ENCODE results near the gene WSB2.
"Not testable (repeated sequence)": the region's sequence is repeated elsewhere in the genome, so short reads cannot be mapped to it uniquely, and the experiment has no call there.

The WSB2 gene

DNA sequence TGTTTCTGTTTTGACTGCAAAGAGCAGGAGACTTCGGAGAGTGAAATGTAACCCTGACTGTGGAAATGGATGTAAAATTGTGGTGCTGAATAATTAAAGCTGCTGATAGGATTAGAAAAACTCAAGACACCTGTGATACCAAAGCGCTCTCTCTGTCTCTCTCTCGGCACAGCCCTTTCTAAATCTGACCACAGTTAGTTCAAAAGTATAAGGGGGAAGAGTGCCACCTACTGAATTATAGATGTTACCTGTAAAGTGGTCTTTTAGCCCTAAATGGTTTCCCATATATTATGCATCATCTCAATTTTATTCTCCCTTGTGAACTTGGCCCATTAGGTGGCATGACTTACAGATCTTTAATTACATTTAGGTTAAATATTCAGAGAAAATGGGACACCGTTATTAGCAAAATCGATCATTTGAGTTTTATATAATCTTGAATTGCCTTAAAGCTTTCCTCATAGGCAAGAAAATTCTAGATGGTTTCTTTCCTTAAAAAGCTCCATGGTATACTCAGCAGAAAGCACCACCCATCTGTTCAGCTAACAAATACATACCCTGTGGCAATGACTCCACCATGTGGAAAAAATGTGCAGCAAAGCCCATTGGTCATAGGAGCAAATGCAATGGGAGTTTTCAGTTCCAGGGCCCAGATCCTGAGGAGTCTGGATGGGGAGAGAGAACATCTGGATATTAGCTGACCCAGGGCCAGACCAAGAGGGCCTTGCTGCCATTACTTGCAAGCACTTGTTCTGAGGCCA lies 26.4 kb downstream of the WSB2 start:
- peak; percentile 62 for FAIRE-seq

DNA sequence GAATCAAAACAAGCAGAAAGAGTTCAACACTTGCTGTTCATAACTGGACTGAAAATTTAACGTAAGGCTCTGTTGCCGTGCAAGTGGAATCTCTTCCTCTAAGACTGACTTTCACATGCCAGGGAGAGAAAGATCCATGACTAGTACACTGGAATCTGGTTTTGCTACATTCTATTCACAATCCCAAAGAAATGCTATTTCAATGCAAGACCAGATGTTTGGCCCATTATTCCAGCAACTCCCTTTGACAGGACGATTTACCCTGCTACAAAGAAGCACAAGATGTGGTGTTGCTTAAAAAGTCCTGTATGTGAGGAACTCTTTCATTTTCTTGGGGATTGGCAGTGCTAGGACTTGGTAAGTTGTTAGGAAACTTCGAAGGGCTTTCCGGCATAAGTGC lies 27.1 kb downstream of the WSB2 start:
- FAIRE-seq: no peak

DNA sequence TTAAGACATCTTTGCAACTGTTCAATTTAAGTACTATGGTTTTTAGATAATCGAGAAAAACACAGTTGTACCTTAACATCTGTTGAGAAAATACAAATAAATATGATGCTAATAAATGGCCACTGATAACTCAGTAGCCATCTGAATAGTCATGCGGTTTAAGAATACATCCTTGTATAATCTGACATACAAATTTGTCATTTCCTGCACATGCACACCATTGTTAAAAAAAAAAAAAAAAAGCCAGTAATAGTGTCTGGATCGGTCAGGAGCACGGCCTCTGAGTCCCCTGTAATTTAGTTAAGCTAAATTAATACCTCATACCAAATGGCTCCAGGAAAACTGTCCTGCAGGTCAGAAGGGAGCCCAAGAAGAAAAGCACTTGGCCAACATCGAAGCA lies 27.7 kb downstream of the WSB2 start:
- FAIRE-seq: no peak

DNA sequence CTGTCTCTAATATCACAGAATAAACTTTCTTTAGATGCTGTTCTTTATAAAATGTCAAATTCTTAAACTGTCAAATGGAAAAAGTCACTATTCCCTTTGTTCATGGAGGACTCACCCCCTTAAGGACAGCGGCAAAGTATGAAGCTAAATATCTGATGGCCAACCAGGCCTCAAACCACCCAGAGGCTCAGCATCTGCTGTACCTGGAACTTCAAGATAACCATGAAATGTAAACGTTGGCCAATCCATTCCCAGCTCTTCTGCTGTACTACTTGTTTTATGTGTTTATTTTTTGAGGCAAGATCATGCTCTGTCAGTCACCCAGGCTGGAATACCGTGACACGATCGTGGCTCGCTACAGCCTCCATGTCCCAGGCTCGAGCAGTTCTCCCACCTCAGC lies 28.8 kb downstream of the WSB2 start:
- no peak for FAIRE-seq

DNA sequence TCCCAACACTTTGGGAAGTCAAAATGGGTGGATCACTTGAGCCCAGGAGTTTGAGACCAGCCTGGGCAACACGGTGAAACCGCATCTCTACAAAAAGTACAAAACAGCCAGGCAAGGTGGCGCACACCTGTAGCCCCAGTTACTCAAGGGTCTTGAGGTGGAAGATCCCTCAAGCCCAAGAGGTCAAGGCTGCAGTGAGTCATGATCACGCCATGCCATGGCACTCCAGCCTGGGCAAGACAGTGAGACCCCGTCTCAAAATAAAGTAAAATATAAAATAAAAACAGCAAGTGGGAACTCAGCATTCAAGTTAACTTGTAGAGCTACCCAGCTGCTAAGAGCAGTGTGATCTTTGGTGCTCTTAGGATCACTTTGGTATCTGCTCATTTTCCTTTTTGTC lies 31.8 kb downstream of the WSB2 start:
- no peak for FAIRE-seq

DNA sequence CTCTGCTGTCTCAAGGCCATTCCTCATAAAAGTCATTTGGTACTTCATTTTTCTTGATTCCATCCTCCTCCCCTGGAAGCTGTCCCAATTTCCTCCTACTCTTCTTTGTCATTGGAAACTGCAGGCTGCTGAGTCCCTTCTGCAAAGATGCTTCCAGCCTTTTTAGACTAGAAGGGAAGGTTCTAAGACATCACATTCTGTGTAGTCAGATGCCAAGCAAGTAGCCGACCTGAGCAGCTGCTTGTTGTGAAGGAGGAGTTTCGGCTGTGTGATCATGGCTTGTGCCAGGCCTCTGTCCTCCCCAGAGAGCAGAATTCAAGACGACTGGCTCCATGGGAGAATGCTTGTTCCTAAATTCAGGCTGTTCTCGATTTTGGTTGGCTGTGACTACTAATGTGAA lies 35.8 kb downstream of the WSB2 start:
- no peak for FAIRE-seq

DNA sequence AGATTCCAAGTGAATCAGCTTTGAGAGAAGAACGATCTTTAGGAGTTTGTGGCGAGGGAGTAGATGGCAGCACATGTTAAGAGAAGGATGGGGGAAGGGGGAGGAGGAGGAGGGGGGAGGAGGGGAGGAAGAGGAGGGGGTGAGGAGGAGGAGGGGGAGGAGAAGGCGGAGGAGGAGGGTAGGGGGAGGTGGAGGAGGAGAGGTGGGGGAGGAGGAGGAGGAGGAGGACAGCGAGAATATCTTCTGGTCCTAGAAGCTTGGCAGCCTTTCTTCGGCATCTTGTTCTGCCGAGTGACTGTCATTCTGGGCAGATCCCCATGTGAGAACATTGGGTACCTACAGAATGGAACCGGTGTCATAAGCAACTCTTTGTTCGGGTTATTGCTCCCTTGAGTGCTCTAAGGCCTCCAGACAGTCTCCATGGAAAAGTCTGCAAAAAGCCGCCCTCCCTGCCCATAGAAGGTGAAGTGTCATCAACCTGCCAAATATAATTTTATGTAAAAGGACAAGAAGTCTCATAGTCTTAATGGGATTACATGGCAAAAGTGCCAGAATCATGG lies 37.6 kb downstream of the WSB2 start:
- FAIRE-seq: no peak

DNA sequence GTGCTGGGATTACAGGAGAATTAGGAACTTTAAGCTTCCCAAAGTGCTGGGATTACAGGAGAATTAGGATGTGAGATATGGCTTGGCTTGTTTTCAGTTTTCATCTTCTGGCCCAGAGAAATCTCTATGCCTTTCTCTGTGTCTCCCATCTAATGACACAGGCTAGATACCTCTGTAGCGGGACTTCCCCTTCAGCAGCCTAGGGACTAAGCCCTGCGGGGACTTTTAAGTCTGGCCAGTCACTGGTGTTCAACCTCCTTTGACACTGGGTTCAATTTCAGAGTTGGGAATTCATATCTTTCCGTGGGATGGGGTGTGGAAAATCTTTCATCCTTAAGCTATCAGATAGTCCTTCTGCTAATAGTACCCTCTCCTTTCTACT lies 38.3 kb downstream of the WSB2 start:
- no peak for FAIRE-seq

DNA sequence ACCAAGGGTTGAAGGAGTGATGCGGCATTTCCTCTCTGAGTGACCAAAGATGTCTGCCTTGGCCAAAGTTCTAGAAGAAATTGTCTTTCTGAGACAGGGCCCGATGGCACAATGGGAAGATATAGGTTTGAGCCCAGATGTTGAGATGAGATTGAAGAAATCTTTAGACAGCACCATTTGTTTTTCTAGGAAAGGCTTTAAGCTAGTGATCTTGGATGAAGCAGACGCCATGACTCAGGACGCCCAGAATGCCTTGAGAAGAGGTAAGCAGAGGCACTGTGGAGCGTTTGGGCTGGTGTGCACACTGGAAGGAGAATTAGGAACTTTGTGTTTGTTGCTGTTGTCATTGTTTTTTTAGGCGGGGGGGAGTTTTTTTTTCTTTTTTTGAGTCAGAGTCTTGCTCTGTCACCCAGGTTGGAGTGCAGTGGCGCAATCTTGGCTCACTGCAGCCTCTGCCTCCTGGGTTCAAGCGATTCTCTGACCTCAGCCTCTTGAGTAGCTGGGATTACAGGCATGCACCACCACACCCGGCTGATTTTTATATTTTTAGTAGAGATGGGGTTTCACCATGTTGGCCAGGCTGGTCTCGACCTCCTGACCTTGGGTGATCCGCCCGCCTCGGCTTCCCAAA lies 38.8 kb downstream of the WSB2 start:
- not testable (repeated sequence) for FAIRE-seq

DNA sequence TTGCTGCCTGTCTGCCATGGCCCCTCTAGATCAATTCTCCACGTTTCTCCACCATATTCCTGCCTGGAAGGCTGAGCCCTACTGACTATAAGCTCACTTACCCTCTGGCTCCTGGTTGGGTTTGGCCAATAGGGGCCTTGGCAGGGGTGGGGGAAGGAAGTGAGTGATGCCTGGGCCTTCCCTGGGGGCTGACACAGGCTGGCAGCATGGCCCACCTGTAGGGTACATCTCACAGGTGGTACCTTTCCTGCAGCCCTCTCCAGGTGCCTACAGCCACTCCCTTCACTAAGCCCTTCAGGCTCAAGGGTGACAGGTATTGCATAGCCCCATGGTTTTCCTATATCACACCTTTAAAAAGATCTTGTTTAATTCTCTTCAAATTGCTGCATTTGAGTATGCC lies 40.9 kb downstream of the WSB2 start:
- FAIRE-seq: no peak

DNA sequence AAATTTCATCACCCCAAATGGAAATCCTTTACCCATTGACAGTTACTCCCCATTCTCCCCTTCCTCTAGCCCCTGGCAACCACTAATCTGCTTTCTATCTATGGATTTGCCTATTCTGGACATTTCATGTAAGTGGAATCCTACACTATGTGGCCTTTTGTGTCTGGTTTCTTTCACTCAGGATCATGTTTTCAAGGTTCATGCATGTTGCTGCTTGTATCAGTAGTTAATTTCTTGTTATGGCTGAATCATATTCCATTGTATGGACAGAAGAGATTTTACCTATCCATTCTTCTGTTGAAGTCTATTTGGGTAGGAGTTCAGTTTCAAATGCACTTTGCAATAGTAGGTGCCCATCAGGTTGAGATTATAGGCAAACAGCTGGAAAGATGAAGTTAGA lies 43.1 kb downstream of the WSB2 start:
- no peak for FAIRE-seq

DNA sequence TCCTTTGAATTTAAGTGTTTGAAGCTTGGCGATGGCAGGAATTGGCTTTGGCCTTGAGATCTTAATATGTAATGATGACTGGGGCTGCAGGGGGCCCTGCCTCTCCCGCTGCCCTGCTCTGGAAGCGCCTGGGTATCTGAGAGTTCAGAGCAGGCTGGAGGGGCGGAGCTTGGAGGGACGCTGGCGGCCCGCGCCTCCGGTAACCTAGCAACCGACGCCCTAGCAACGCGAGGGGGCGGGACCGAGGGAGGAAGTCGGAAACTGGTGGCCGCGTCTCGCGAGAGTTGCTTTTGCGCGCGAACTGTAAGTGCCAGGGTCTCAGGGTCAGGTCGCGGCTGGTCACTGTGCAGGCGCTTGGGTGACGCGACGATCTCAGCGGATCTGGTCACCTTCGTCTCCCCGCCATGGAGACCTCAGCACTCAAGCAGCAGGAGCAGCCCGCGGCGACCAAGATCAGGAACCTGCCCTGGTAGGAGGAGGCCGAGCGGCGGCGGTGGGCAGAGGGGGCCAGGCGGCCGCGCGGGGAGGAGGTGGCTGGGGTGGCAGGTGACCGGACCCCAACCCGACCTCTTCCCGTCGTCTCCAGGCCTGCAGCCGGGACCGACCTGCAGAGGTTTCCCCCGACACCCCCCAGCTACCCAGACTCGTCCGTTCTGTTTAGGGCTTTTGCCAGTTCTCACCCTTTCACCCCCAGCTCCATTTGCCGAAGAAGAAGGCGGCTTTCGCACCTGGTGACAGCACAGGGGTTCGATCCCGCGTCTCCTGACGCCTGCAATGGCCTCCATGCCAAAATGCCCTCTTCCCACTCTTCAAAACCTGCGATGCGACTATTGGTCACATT lies 44.3 kb downstream of the WSB2 start, which contains the start of gene RFC5:
RFC5 (plus strand) TSS at position 280 of the 841 bp plus-strand sequence; CDS start at position 405, 125 bp downstream.
- FAIRE-seq: peak; percentile 37

DNA sequence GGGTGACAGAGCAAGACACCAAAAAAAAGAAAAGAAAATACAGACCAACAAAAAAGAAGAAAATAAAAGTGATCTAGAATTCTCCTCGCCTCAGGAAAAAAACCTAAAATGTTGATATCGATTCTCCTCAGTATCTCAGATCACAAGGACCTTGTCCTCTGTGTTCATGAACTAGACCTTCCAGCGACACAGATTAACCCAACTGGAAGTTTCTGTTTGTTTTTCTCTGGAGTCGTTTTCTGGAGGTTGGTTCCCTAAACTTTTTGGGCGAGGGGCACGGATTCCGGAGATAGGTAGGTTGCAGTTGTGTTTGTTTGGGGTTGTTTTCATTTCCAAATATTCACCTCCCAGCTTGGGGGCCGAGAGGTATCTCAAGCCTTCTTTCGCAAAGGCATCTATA lies 45.0 kb downstream of the WSB2 start:
- no peak for FAIRE-seq

DNA sequence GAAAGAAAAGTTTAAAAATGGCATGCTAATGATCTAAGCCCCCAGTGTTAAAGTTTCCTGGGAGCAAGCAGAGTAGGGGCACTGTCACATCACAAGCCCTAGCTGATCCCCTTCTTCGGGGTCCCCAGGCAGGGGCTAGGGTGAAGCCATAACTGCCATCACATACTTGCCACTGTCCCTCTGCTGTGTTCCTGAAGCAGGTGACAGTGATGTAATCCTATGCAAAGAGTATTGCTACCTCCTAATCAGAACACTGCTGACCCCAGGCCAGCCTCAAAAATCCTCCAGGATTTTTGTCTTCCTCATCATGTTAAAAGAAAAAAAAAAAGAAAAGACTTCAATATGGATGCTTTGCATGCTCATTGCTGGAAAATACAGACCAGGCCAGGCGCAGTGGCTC lies 45.7 kb downstream of the WSB2 start:
- FAIRE-seq: no peak

DNA sequence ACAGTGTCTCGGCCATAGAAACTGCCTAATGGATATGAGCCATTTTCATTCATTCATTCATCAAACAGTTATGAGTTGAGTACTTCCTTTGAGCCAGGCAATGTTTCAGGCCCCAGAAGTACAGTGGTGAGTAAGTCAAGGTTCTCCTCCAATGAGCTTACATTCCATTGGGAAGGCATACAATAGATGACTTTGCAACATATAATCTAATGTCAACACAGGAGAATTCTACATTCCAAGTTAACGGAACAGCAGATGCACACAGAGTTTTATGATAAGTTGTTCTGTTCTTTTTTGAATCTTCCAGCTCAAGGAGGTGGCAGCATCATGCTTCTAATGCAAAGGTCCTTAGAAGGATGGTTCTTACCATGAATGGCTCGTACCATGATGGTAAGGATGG lies 47.7 kb downstream of the WSB2 start:
- no peak for FAIRE-seq

DNA sequence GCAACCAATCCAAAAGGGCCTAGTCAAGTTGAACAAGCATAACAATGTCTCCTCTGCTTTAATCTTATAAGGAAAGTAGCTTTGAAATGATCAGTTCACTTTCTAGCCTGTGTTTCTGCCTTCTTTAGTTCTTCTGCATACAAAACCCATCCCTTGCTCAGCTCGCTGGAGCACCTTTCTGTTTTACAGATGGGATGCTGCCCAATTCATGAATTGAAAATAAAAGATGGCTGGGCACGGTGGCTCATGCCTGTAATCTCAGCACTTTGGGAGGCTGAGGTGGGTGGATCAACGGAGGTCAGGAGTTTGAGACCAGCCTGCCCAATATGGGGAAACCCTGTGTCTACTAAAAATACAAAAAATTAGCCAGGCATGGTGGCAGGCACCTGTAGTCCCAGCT lies 49.0 kb downstream of the WSB2 start:
- FAIRE-seq: no peak

DNA sequence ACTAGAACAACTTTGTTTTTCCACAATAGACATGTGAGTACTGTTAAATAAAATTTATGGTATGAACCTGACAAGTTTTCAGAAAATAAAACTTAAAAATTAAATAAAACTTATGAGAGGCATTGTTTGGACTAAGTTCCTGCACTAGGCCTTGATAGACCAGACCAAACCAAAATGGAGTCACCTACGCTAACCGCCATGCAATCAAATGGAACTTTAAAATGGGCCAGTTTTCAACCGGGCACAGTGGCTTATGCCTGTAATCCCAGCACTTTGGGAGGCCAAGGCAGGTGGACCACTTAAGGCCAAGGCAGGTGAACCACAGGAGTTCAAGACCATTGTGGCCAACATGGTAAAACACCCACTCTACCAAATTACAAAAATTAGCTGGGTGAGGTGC lies 49.6 kb downstream of the WSB2 start:
- FAIRE-seq: no peak

DNA sequence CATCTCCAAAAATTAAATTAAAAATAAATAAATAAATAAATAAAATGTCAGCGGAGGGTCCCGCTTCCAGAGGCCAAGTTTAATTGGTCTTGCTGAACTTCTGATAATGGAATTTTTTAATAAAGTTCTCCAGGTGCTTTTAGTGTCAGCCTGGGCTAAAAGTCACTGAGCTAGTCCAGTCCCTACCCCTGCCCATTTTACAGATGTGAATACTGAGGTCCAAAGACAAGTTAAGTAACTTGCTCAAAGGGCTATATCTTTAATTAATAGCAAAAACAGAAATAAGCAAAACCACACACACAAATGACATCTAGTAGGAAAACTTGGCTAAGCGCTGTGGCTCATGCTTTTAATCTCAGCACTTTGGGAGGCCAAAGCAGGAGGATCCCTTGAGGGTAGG lies 50.1 kb downstream of the WSB2 start:
- FAIRE-seq: no peak

DNA sequence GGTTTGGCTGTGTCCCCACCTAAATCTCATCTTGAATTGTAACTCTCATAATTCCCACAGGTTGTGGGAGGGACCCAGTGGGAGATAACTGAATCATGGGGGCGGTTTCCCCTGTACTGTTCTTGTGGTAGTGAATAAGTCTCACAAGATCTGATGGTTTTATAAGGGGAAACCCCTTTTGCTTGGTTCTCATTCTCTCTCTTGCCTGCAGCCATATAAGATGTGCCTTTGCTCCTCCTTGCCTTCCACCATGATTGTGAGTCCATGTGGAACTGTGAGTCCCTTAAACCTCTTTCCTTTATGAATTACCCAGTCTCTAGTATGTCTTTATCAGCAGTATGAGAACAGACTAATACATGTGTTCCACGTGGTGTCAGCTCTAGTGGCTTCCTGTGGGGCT lies 61.2 kb downstream of the WSB2 start:
- FAIRE-seq: not testable (repeated sequence)

DNA sequence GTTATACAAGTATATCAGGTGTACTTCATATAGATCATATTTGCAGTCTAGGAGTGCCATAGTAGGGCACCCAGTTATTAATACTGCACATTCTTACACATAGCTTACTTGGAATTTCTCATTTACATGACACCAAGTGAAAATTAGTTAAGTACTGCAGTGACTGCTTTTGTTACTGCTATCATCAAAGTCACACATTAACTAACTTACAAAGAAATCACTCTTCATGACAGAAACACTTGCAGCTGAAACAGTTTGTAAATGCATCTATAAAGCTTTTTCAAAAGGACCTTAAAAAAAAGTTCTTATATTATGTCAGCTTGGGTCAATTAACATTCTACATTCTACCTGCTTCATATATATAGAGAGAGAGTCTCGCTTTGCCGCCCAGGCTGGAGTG lies 62.3 kb downstream of the WSB2 start:
- FAIRE-seq: no peak

DNA sequence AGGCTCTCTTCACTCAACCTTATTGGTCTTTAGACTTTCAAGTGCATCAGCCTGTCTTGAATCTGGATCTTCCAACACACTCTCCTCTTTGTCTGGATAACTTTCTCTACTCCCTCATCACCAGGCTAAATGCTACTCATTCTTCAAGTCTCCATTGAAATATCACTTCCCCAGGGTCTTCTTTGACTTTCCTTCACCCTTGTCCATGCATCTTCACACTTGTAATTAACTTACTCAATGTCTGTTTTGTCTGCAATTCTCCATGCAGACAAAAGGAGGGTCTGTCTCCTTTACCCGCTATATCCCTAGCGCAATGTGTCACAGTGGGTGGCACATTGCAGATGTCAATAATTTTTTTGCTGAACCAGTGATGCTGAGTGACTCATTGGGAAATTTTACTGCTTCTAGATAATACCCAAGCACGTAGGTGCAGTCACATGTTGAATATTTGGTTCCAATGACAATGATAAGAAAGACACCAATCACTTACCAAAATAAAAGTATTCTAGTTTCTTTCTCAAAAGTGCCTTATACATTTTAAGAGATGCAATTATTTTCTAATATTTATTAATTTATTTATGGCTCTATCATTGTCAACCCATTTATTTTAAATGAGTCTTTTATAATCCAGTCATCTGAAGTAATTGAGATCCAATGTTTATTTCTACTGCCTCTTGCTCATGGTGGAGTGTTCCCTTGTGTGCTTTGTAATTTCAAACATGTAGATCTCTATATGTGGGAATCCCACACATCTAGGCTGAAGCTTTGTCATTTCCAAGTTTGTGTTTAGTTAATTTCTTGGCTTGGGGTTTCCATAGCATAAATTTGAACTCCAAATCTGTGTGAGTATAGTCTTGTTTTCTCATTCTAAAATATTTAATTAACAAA lies 66.2 kb downstream of the WSB2 start:
- FAIRE-seq: no peak

DNA sequence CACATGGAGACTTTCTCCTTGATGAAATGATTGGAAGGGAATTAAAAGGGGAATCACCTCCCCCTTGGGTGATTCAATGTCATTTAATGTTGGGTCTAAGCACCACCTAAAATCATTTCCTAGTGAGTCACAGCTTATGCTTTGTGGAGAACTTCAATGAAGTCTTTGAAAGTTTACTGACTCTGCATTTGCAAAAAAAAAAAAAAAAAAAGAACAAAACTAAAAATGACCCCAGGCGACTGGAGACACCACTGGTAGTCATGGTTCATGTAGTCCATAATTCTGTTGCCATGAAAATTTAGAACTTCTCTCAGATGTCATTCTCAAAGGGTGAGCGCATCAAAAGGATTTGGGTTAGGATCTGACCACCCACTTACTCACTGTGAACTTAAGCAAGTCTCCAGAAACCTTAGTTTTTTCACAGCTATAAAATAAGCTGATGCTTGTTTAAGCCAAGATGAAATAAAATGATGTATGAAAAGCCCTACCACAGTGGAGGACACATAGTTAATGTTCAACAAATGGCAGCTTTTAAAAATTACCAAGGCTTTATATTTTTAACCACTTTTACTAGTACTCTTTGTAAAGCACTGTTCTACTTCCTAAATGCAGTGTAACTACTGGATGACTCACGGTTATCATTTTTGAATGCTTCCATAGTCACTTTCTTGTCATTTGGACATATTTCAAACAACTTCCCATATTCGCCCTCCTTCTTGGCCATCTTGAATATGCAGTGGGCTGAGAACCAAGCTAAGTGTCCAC lies 74.1 kb downstream of the WSB2 start:
- FAIRE-seq: no peak

Data from TTC549 (cell line).